Glutamatergic neuron (in vitro differentiated cells): ENCODE data around the gene C11orf91. TPM values are rescaled to one million over a fixed set of nuclear protein-coding genes. Genes with fewer than 3 reads are reported as not detected.

Experiments used
- DNase-seq: peaks from one replicate; pipeline ENCODE4 v3.0.0; 2022
- H3K27ac Mint-ChIP-seq: one replicate; pipeline ENCODE4 v1.8.0; 2020; ENCODE audit warnings: mild to moderate bottlenecking, mixed read lengths, inconsistent platforms; ENCODE audit not compliant: unreplicated experiment
- H3K27me3 Mint-ChIP-seq: one replicate; pipeline ENCODE4 v1.8.0; 2020; ENCODE audit warnings: mild to moderate bottlenecking, moderate library complexity, mixed read lengths, inconsistent platforms; ENCODE audit not compliant: unreplicated experiment
- H3K36me3 Mint-ChIP-seq: one replicate; pipeline ENCODE4 v1.8.0; 2020; ENCODE audit warnings: mild to moderate bottlenecking, mixed read lengths, inconsistent platforms; ENCODE audit not compliant: unreplicated experiment
- H3K4me1 Mint-ChIP-seq: one replicate; pipeline ENCODE4 v1.8.0; 2020; ENCODE audit warnings: mild to moderate bottlenecking, low read depth, mixed read lengths, inconsistent platforms; ENCODE audit not compliant: unreplicated experiment
- H3K4me3 Mint-ChIP-seq: one replicate; pipeline ENCODE4 v1.8.0; 2020; ENCODE audit warnings: mild to moderate bottlenecking, mixed read lengths, inconsistent platforms; ENCODE audit not compliant: unreplicated experiment
- H3K9me3 Mint-ChIP-seq: one replicate; pipeline ENCODE4 v1.8.0; 2020; ENCODE audit warnings: mild to moderate bottlenecking, moderate library complexity, mixed read lengths, inconsistent platforms; ENCODE audit not compliant: unreplicated experiment
- CTCF ChIP-seq: fragments of 200-600 bp; sonication (generic); IDR thresholded peaks from one replicate; pipeline ENCODE4 v1.5.0; 2021; ENCODE audit not compliant: partially characterized antibody, unreplicated experiment
- total RNA-seq: library from RNA; stranded (reverse); fragmentation: NEBNext Ultra II Directional; extraction: Animal tissue kit (Norgen Biotek cat#: 25700); gene quantifications from one replicate; pipeline ENCODE4 v1.2.1, GENCODE V29; 2021; ENCODE audit not compliant: unreplicated experiment

Gene C11orf91
- total RNA-seq, 1 donor from 2014 or later: not detected

- H3K27ac Mint-ChIP-seq: no peak overlapping the region
- H3K36me3 Mint-ChIP-seq: no peaks in the 10 kb centered on the region
- no peak for DNase-seq
- H3K4me1 Mint-ChIP-seq: peaks cover 5% of the 10 kb centered on the region
- H3K27me3 Mint-ChIP-seq: no peaks in the 10 kb centered on the region
- no peak for TF ChIP-seq CTCF
- H3K9me3 Mint-ChIP-seq: no peaks in the 10 kb centered on the region
- no peak overlapping the region for H3K4me3 Mint-ChIP-seq
Measured at GRCh38 chr11:33689501-33689900, 11.1 kb downstream of the C11orf91 start.

- Mint-ChIP-seq H3K9me3 (no peaks in the 10 kb centered on the region), H3K27ac (no peak overlapping the region), H3K27me3 (no peaks in the 10 kb centered on the region), H3K36me3 (no peaks in the 10 kb centered on the region), H3K4me3 (no peak overlapping the region), H3K4me1 (peaks cover 5% of the 10 kb centered on the region)
- TF ChIP-seq CTCF: no peak
- DNase-seq: no peak
Measured at GRCh38 chr11:33689085-33689484, 11.5 kb downstream of the C11orf91 start.

- peaks cover 6% of the 10 kb centered on the region for H3K4me1 Mint-ChIP-seq
- peak; percentile 61 for TF ChIP-seq CTCF
- peak; percentile 58 for DNase-seq
- H3K36me3 Mint-ChIP-seq: no peaks in the 10 kb centered on the region
- H3K9me3 Mint-ChIP-seq: no peaks in the 10 kb centered on the region
- H3K27me3 Mint-ChIP-seq: no peaks in the 10 kb centered on the region
- no peak overlapping the region for H3K4me3 Mint-ChIP-seq
- H3K27ac Mint-ChIP-seq: no peak overlapping the region
Measured at GRCh38 chr11:33687733-33688479, 12.7 kb downstream of the C11orf91 start.

- peaks cover 2% of the 10 kb centered on the region for H3K4me1 Mint-ChIP-seq
- H3K36me3 Mint-ChIP-seq: no peaks in the 10 kb centered on the region
- DNase-seq: no peak
- H3K27ac Mint-ChIP-seq: no peak overlapping the region
- no peaks in the 10 kb centered on the region for H3K9me3 Mint-ChIP-seq
- no peak overlapping the region for H3K4me3 Mint-ChIP-seq
- TF ChIP-seq CTCF: no peak
- no peaks in the 10 kb centered on the region for H3K27me3 Mint-ChIP-seq
Measured at GRCh38 chr11:33685082-33685481, 15.5 kb downstream of the C11orf91 start.

GRCh38 chr11:33684003-33684706, 16.5 kb downstream of the C11orf91 start:
- Mint-ChIP-seq H3K27ac (no peak overlapping the region), H3K4me3 (no peak overlapping the region), H3K9me3 (no peaks in the 10 kb centered on the region), H3K36me3 (no peaks in the 10 kb centered on the region), H3K4me1 (peaks cover 2% of the 10 kb centered on the region), H3K27me3 (no peaks in the 10 kb centered on the region)
- DNase-seq: no peak
- no peak for TF ChIP-seq CTCF
